Uterus (tissue), 4 donors: ENCODE measurements around the gene NKX6-1. TPM values are rescaled to one million over a fixed set of nuclear protein-coding genes. Genes with fewer than 3 reads are reported as not detected.

Experiments
- DNase-seq, 2 donors: peaks; one replicate each; pipeline ENCODE4 v3.0.0-alpha.2; 2019 to 2020
- H3K27ac ChIP-seq, 2 donors: fragments of 200-600 bp; sonication (generic); 1 replicate in 1 of 2; 2 replicates in 1 of 2; pipeline ENCODE4 v1.5.1; 2016 to 2018
- H3K27me3 ChIP-seq, 2 donors: fragments of 200-600 bp; sonication (generic); one replicate each; pipeline ENCODE4 v1.5.1; 2018 to 2019; ENCODE audit warnings: control low read depth in 1 of 2
- H3K36me3 ChIP-seq, 2 donors: fragments of 200-600 bp; sonication (generic); one replicate each; pipeline ENCODE4 v1.5.1; 2019; ENCODE audit warnings: control low read depth in 1 of 2
- H3K4me1 ChIP-seq, 2 donors: fragments of 200-600 bp; sonication (generic); one replicate each; pipeline ENCODE4 v1.5.1; 2018 to 2019; ENCODE audit warnings: control low read depth in 1 of 2
- H3K4me3 ChIP-seq, 2 donors: fragments of 200-600 bp; sonication (generic); 1 replicate in 1 of 2; 2 replicates in 1 of 2; pipeline ENCODE4 v1.5.1; 2018 to 2019; ENCODE audit warnings: mild to moderate bottlenecking in 1 of 2
- H3K9me3 ChIP-seq, 2 donors: fragments of 200-600 bp; sonication (generic); one replicate each; pipeline ENCODE4 v1.5.1; 2019; ENCODE audit warnings: control low read depth in 1 of 2
- CTCF ChIP-seq, 4 experiments: fragments of 200-600 bp in 2 of 4; fragments of 450-650 bp in 2 of 4; sonication (generic) in 2 of 4; IDR thresholded peaks; one replicate each; pipeline ENCODE4 v1.5.1; 2016 to 2019; ENCODE audit warnings: antibody characterized with exemption in 4 of 4, mild to moderate bottlenecking in 2 of 4, moderate library complexity in 1 of 4
- POLR2A ChIP-seq, 2 donors: fragments of 450-650 bp; IDR thresholded peaks; one replicate each; pipeline ENCODE4 v1.6.1; 2016; ENCODE audit warnings: antibody characterized with exemption in 2 of 2, mild to moderate bottlenecking in 1 of 2, moderate library complexity in 1 of 2
- intact Hi-C: fragments of 100-400 bp; cut with DNase I; formaldehyde crosslinking; loops from one replicate; pipeline ENCODE4 v1.15.1; 2023; ENCODE audit warnings: low total_unique reads
- total RNA-seq, 4 donors: library from RNA; depleted of rRNA in 3 of 4; stranded (reverse); fragments of >200 nt in 3 of 4; gene quantifications; one replicate each; pipeline versions ENCODE4 v1.1.0 to v1.2.4, GENCODE V29; 2014 to 2023
- donor health status: DM: yes; HTN: yes; CAD: no.

Gene NKX6-1
- total RNA-seq, 4 donors from 2014 or later: not detected

- H3K4me3 ChIP-seq: no peak overlapping the region
- peaks cover 0 to 24% of the 10 kb centered on the region in 2 donors for H3K4me1 ChIP-seq
- H3K9me3 ChIP-seq: no peaks in the 10 kb centered on the region
- no peak for DNase-seq
- TF ChIP-seq POLR2A (IDR thresholded peaks at IDR 0.05): no peak
- no peak for TF ChIP-seq CTCF (IDR thresholded peaks at IDR 0.05)
- H3K27ac ChIP-seq: no peak overlapping the region
- no peaks in the 10 kb centered on the region for H3K36me3 ChIP-seq
- peaks cover 53 to 87% of the 10 kb centered on the region in 2 donors for H3K27me3 ChIP-seq
- intact Hi-C loops: no loop called here
Measured at GRCh38 chr4:84494076-84494475, 5.0 kb downstream of the NKX6-1 start.

GRCh38 chr4:84493092-84493850 lies 5.8 kb downstream of the NKX6-1 start:
- Histone ChIP-seq H3K36me3 (no peaks in the 10 kb centered on the region), H3K4me1 (peaks cover 0 to 17% of the 10 kb centered on the region in 2 donors), H3K27me3 (peaks cover 49 to 88% of the 10 kb centered on the region in 2 donors), H3K9me3 (no peaks in the 10 kb centered on the region), H3K27ac (no peak overlapping the region), H3K4me3 (no peak overlapping the region)
- no peak for DNase-seq
- intact Hi-C loops: no loop called here
- TF ChIP-seq POLR2A (IDR thresholded peaks at IDR 0.05) (no peak), CTCF (IDR thresholded peaks at IDR 0.05) (no peak)

GRCh38 chr4:84492737-84493091 lies 6.4 kb downstream of the NKX6-1 start:
- peaks cover 0 to 11% of the 10 kb centered on the region in 2 donors for H3K4me1 ChIP-seq
- H3K9me3 ChIP-seq: no peaks in the 10 kb centered on the region
- no peak for TF ChIP-seq CTCF (IDR thresholded peaks at IDR 0.05)
- no peak for TF ChIP-seq POLR2A (IDR thresholded peaks at IDR 0.05)
- intact Hi-C loops: no loop called here
- H3K4me3 ChIP-seq: no peak overlapping the region
- H3K27ac ChIP-seq: no peak overlapping the region
- peaks cover 44 to 87% of the 10 kb centered on the region in 2 donors for H3K27me3 ChIP-seq
- no peak for DNase-seq
- no peaks in the 10 kb centered on the region for H3K36me3 ChIP-seq

- no peak for DNase-seq
- no peak overlapping the region for H3K27ac ChIP-seq
- no peaks in the 10 kb centered on the region for H3K36me3 ChIP-seq
- TF ChIP-seq CTCF (IDR thresholded peaks at IDR 0.05): no peak
- no peak for TF ChIP-seq POLR2A (IDR thresholded peaks at IDR 0.05)
- H3K4me3 ChIP-seq: no peak overlapping the region
- intact Hi-C loops: no loop called here
- H3K9me3 ChIP-seq: no peaks in the 10 kb centered on the region
- H3K27me3 ChIP-seq: peaks cover 41 to 87% of the 10 kb centered on the region in 2 donors
- H3K4me1 ChIP-seq: peaks cover 0 to 7% of the 10 kb centered on the region in 2 donors
Measured at GRCh38 chr4:84492290-84492689, 6.8 kb downstream of the NKX6-1 start.

GRCh38 chr4:84491481-84491880 lies 7.6 kb downstream of the NKX6-1 start:
- Histone ChIP-seq H3K4me1 (peaks cover 0 to 7% of the 10 kb centered on the region in 2 donors), H3K27me3 (peaks cover 32 to 85% of the 10 kb centered on the region in 2 donors), H3K36me3 (no peaks in the 10 kb centered on the region), H3K4me3 (no peak overlapping the region), H3K27ac (no peak overlapping the region), H3K9me3 (no peaks in the 10 kb centered on the region)
- no peak for TF ChIP-seq CTCF (IDR thresholded peaks at IDR 0.05)
- no peak for TF ChIP-seq POLR2A (IDR thresholded peaks at IDR 0.05)
- DNase-seq: no peak
- intact Hi-C loops: no loop called here
